Stimulated activated CD4-positive, alpha-beta T cell treated with anti-CD3 and anti-CD28 coated beads, TNF-alpha, amount 100 ng/mL, for 48 hours (primary cell): ENCODE data around the gene PRKCH.
"Not testable (repeated sequence)": the region's sequence is repeated elsewhere in the genome, so short reads cannot be mapped to it uniquely, and the experiment has no call there.

Source experiments
- DNase-seq, 3 donors: peaks; one replicate each; pipeline ENCODE4 v3.0.0-alpha.2; 2020; ENCODE audit warnings: low read depth in 3 of 3

Gene PRKCH

DNA sequence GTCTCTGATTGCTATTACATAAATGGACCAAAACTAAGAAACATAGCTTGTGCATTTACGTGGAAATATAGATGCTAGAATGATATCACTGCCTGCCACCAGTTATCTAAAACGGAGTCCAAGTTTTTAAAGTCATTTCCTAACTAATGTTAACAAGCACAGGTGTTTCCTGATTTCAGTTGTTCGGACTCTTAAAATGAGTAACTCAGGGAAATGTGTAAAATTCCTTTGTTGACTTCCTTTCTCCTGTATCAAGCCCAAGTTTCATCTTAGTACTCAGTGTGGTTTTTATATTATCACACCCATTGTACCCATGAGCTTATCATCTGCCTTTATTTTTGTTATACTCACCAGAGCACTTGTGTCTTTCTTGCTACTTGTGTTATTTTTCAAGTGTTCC lies 13.2 kb upstream of the PRKCH start:
- DNase-seq: no peak

DNA sequence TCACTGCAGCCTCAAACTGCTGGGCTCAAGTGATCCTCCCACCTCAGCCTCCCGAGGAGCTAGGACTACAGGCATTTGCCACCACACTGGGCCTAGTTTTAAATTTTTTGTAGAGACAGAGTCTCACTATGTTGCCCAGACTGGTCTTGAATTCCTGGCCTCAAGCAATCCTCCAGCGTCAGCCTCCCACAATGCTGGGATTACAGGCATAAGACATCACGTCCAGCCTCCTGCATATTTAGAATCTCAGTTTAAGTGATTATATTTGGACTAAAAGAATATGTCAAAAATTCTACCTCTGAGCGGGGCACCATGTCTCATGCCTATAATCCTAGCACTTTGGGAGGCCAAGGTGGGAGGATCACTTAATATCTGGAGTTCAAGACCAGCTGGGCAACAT lies 12.7 kb upstream of the PRKCH start:
- not testable (repeated sequence) for DNase-seq

- DNase-seq: no peak
Observed at GRCh38 chr14:61315313-61315712, 6.1 kb upstream of the PRKCH start.

DNA sequence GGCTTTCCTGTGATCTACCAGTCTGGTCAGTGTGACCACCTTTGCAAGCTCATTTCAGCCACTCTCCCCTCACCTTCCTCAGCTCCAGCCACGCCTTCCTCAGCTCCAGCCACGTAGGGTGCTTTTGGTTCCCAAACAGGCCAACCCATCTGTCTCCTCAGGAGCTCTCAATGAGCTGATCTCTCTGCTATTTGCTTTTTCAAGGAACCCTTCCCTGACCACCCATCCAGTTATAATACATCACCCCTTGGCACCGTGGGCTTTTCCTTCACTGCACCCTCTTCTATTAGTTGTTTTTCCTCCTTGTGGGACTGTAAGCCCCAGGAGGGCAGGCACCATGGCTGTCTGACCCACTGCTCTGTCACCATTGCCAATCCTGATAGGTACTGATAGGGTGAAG lies 2.3 kb upstream of the PRKCH start:
- DNase-seq: no peak

- no peak for DNase-seq
Observed at GRCh38 chr14:61319706-61320105, 1.7 kb upstream of the PRKCH start.

DNA sequence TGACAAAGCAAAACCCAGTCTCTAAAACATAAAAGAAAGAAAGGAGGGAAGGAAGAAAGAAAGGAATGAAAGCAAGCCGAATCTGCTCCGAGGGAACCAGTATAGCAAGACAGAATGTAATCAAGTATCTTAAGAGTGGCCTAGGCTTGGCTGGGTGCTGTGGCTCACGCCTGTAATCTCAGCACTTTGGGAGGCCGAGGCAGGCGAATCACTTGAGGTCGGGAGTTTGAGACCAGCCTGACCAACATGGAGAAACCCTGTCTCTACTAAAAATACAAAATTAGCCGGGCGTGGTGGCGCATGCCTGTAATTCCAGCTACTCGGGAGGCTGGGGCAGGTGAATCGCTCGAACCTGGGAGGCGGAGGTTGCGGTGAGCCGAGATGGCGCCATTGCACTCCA lies 1.2 kb upstream of the PRKCH start:
- DNase-seq: not testable (repeated sequence)

DNA sequence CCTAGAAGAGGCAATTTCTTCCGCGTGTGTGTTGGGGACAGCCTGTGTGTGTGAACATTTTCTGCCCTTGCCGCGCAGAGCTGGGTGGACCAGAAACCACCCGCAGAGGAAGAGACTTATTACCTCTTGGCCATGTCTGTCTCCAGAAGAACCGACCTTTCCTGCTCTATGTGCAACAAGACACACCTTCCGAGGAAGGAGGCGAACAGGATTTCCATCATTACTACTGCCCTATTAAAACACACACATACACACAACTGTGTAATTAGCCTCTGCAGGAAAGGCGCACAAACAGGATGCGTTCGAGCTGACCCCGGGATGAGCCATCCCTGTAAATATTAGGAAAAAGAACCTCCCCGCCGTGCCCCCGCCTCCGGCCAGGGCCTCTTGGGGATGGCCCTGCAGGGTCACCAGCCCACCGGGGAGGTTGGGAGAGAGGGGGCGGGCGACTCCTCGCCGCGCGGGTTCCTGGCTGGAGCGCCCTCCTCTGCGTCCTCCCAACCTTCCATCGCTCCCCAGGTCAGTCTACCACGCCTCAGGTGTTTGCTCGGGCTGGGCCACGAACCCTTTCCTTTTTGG lies 484 bp upstream of the PRKCH start:
- no peak for DNase-seq

DNA sequence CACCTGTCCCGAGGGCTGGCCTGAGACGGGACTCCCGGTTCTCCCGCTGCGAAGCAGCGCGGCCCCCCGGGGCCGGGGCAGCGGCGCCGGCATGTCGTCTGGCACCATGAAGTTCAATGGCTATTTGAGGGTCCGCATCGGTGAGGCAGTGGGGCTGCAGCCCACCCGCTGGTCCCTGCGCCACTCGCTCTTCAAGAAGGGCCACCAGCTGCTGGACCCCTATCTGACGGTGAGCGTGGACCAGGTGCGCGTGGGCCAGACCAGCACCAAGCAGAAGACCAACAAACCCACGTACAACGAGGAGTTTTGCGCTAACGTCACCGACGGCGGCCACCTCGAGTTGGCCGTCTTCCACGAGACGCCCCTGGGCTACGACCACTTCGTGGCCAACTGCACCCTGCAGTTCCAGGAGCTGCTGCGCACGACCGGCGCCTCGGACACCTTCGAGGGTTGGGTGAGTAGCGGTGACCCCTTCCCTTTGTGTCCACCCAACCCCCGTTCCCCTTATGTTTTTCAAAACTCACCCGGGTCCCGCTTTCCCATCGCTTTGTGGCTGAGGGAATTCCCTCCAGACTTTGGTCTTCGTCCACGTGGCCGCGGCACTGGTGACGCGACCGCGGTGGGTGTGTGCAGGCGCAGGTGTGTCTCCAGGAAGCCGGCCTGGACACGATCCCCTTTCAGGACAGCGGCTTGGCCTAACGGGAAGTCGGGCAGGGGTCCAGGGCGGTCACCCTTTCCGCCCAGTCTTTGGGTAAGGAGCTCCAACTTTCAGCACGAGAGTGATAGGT lies 826 bp downstream of the PRKCH start:
- DNase-seq: no peak

GRCh38 chr14:61322799-61323290 lies 1.5 kb downstream of the PRKCH start:
- no peak for DNase-seq

DNA sequence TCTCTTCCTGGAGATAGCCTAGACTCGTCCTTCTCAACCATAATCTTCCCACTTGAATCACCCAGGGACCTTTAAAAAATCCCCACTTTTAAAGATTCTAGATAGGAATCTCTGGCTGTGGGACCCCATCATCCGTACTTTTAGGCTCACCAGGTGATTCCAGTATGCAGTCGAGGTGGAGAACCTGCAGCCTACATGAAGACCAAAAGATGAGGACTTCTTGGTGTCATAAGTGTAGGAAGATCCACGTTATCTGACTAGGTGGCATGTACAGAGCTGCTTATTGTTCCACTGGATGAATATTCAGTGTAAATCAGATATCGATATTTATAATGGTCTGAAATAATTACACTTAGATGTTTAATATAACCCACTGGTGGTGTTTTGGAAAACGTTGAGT lies 2.6 kb downstream of the PRKCH start:
- no peak for DNase-seq

GRCh38 chr14:61325166-61325565 lies 3.8 kb downstream of the PRKCH start:
- DNase-seq: no peak

- no peak for DNase-seq
Observed at GRCh38 chr14:61326146-61326545, 4.8 kb downstream of the PRKCH start.

- no peak for DNase-seq
Observed at GRCh38 chr14:61326847-61327246, 5.5 kb downstream of the PRKCH start.

DNA sequence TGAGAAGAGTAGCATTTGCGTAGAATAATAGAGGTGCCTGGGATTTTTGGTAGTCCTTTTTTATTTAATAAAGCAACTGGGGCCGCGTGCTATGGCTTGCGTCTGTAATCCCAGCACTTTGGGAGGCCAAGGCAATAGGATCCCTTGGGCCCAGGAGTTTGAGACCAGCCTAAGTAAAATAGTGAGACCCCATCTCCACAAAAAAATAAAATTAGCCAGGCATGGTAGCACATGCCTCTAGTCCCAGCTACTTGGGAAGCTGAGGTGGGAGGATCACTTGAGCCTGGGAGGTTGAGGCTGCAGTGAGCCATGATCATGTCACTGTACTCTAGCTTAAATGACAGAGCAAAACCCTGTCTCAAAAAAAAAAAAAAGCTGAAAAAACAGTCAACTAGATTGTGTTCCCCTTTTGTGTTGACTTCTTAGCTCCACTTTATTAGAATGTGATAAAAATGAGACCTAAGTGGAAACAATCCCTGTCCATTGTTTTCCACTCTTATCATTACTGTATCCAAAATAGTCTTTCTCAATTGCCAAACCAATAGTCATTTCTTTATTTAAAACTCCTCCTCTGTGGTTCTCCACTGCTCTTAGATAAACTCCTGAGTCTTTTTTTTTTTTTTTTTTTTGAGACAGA lies 7.4 kb downstream of the PRKCH start:
- no peak for DNase-seq

- no peak for DNase-seq
Observed at GRCh38 chr14:61329478-61330051, 8.2 kb downstream of the PRKCH start.

DNA sequence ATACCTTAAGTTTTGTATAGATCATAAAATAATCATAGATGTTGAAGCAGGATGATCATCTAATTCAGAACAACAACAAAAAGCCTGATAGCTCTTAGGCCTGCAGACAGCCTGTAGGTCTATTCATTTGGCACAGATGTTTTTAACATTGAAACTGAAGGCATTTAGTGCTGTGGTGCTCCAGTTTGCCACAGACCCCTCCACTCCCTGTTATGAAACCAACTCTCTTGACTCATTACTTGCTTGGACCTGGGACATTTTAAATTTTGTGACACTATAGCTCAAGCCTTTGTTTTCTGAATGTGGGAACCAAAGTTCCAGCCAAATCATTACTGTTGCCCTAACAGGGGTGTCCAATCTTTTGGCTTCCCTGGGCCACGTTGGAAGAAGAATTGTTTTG lies 9.1 kb downstream of the PRKCH start:
- no peak for DNase-seq

DNA sequence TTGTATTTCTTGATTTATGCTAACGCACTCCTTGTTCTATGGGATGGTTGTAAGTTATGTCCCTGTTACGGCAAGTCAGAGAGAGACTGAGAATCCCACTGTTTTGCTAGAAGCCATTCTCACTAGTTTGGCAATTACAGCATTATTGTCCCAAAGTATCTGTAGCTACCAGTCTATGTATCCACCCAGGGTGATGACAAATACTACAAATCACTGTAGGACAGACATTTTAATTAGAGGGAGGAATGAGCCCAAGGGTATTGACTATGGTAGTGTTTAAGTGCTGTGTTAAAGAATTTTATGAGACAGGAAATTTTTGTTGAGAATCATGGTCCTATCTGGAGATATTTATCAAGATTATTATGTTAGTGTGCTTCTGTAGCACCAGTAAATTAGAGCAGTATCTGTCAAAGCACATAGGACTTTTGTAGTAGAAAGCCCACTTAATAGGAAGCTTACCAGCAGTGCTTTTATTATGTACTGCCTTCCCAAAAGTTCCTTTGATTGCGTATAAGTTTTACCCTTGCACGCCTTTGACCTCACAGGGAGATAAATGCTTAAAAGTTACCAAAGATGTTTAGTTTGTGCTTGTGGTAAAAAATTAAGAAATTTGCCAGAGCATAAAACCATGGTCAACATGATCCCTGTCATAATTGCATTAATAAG lies 10.7 kb downstream of the PRKCH start:
- DNase-seq: no peak

DNA sequence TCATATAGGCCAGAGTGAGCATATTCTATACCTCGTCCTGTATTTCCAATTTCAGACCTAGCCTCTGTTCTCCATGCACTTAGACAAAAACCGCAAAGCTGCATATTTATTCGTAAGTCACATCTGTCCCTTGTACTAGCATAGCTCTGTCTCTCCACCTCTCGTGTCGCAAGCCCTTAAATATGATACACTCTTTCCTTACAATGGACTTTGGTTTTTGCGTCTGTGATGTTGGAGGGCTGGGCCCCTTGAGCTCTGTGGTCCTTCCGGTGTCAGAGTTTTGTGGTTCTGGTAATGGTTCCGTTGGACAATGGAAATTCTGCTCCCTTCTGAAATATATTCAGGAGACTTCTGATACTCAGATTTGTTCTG lies 11.3 kb downstream of the PRKCH start:
- DNase-seq: no peak

- DNase-seq: no peak
Observed at GRCh38 chr14:61333087-61333486, 11.7 kb downstream of the PRKCH start.

- DNase-seq: no peak
Observed at GRCh38 chr14:61334197-61334701, 12.9 kb downstream of the PRKCH start.

- DNase-seq: no peak
Observed at GRCh38 chr14:61335049-61335448, 13.7 kb downstream of the PRKCH start.

DNA sequence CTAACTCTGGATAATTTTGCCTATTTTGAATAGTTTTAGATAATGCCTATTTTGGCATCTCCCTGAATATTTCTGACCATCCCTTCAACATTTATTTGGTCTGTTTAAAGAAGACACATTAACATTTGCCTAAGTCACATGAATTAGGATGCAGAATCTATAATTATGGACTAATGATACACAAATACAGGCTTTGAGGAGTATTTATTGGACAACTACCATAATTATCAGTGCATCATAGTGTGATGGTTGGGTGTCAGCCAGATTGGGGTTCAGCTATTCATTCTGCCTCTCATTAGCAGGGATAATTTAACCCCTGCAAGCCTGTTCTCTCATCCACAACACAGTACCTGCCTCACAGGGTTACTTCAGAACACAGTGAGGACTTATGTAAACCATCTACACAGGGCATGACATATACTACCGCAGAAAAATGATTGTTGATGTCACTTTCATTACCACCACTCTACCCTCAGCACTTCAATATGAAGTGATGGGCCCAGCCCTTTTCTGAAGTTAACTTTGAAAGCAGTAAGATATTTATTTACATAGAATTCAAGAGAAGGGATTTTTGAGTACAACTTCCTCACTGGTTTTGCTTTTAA lies 14.4 kb downstream of the PRKCH start:
- DNase-seq: no peak
